ENCODE measurements around the gene ELMO2.

ELMO2 gene

DNA sequence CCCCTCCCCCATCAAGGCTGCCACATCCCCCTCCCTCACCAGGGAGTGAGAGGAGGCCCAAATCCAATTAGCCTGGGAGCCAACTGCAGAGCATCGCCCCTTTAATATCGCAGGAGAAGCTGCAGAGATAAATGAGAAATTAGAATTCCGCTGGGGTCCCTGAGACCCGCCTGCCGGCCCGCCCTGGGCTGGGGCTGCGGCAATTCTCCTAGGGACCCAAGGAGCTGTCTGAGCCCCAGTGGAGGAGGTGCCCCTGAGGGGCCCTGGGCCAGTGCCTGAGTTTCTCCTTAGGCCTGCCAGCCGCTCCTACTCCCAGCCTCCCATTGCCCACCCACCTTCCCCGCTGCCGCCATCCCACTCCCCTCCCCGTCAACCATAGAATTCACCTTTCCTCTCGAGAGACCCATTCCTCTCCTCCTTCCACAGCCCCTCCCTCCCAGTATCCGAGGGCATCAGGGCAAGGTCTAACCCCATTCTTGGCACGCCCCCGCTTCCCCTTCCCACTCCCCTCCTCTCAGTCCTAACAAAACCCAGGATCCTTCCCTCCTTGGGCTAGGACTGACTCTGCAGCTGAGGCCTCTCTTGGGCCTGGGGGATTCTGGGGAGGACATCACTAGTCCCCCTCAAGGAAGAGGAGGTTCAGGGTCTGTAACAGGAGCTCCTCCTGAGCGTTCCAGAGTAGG is 78.1 kb downstream of the ELMO2 start:
- H3K27me3 Mint-ChIP-seq (ENCODE audit: low read depth) = peaks cover 8% of the 10 kb centered on the region
- no peaks in the 10 kb centered on the region for H3K4me1 Mint-ChIP-seq (ENCODE audit: low read depth)
- H3K36me3 Mint-ChIP-seq (ENCODE audit: low read depth) = no peaks in the 10 kb centered on the region
- H3K4me3 Mint-ChIP-seq = no peak overlapping the region
- no peaks in the 10 kb centered on the region for H3K9me3 Mint-ChIP-seq
- H3K27ac Mint-ChIP-seq = no peak overlapping the region

DNA sequence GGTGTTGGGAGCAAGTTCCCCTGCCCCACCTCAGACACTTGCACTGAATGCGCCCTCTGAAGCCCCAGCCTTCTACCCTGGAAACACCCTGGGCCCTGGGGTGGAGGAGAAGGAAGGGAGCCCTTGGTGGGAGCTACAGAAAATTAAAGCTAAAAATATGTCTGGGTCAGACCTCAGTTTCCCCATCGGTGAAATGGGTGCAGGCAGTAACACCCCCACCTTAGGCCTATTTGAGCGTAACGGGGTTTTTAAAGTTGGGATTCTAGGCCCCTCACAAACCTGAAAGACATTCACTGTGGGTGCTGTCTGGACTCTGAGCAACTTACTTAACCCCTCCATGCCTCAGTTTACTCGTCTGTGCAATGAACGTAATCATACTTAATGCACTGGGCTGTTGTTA is 78.9 kb downstream of the ELMO2 start:
- no peak overlapping the region for H3K27ac Mint-ChIP-seq
- H3K27me3 Mint-ChIP-seq (ENCODE audit: low read depth) = peaks cover 8% of the 10 kb centered on the region
- no peak overlapping the region for H3K4me3 Mint-ChIP-seq

DNA sequence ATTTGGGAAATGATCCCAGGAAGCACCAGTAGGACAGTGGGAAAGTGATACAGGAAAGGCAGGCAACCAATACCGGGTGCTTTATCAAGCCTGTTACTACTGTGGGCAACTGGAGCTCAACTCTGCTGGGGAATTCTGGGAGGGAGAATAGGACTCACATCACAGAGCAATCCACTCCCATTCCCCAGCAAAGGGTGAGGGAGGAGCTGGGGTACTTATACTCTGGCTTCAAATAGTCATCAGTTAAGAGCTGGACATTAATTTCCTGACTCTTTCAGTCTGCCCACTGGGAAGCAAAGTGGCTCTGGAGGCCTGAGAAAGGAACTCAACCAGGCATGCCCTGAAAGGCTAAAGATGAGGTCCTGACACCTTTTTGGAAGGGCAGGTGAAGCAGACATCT is 80.6 kb downstream of the ELMO2 start:
- no peak overlapping the region for H3K27ac Mint-ChIP-seq
- no peaks in the 10 kb centered on the region for H3K4me1 Mint-ChIP-seq (ENCODE audit: low read depth)
- peaks cover 18% of the 10 kb centered on the region for H3K27me3 Mint-ChIP-seq (ENCODE audit: low read depth)
- no peaks in the 10 kb centered on the region for H3K9me3 Mint-ChIP-seq
- H3K4me3 Mint-ChIP-seq = no peak overlapping the region
- H3K36me3 Mint-ChIP-seq (ENCODE audit: low read depth) = no peaks in the 10 kb centered on the region

More for the DNA sequence above, 78.9 kb downstream of the ELMO2 start:
- Mint-ChIP-seq H3K4me1 (ENCODE audit: low read depth) (no peaks in the 10 kb centered on the region), H3K36me3 (ENCODE audit: low read depth) (no peaks in the 10 kb centered on the region), H3K9me3 (no peaks in the 10 kb centered on the region)

DNA sequence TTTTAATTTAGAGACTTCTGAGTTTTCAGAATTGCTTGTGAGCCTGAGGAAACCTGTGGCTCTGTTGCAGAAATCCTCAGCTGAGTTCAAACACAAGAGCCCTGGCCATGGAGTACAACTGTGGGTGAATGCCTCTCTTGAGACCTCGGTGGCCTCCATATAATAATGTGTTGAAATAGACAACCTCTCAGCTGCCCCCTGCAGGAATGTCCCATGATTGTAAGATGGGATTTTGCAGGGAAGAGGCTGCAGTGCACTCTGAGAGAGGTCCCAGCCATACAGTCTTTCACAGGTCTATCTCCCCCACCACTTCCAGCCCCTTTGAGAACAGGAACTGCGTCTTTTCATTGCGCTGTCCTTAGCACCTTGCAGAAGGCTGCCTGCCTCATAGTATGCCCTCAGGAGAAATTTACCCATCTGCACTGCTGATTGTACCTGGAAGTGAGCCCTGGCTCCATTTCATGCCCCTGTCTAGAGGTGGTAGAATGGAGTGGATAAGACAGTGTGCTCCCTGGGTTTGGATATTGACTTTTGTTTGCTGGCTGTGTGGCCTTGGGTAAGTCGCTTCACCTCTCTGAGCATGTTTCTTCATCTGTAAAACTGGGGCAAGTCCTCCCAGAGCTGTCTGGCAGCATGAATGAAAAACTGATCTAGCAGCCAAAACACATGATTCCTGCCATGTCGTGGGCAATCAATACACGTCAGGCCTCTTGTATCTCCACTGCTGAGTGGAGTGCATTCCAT is 81.3 kb downstream of the ELMO2 start:
- H3K27me3 Mint-ChIP-seq (ENCODE audit: low read depth) = peaks cover 18% of the 10 kb centered on the region
- no peak overlapping the region for H3K4me3 Mint-ChIP-seq
- H3K9me3 Mint-ChIP-seq = no peaks in the 10 kb centered on the region
- H3K4me1 Mint-ChIP-seq (ENCODE audit: low read depth) = no peaks in the 10 kb centered on the region
- H3K36me3 Mint-ChIP-seq (ENCODE audit: low read depth) = no peaks in the 10 kb centered on the region
- H3K27ac Mint-ChIP-seq = no peak overlapping the region

DNA sequence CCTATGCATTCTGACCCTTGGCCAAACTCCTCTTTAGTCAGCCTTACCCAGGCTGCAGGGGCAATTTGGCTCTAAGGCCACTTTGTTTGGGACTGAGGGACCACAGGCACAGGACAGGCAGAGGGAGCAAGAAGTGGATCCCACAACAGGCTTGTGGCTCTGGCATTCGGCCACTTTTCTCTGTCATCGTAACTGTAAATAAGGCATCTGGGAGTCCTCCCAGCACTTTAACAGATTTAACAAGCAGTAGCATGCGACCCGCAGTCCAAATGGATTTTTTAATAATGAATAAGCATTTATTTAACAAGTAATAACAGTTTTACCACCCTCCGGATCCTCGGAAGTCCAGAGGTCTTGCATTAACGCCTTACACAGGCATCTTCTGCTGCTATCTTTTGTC is 82.0 kb downstream of the ELMO2 start:
- Mint-ChIP-seq H3K27ac (no peak overlapping the region), H3K4me3 (no peak overlapping the region), H3K9me3 (no peaks in the 10 kb centered on the region), H3K4me1 (ENCODE audit: low read depth) (no peaks in the 10 kb centered on the region), H3K36me3 (ENCODE audit: low read depth) (no peaks in the 10 kb centered on the region), H3K27me3 (ENCODE audit: low read depth) (peaks cover 18% of the 10 kb centered on the region)

DNA sequence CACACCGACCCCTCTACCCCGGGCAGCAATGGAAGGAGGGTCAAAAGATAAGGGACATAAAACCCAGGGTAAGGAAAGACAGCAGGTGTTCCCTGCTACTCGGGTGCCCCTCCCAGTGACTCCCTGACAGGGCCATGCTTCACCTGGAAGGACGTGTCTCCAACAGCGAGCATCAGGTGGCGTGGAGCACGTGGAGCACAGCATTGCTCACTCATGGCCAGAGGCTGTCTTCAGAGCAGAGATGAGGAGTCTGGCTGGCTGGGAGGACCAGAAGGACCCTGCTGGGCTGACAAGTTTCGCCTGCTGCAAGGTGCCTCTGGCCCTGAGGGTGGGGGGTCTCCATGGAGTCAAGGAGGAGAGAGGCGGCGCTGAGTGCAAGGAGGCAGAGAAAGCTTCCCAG is 82.9 kb downstream of the ELMO2 start:
- H3K4me3 Mint-ChIP-seq = no peak overlapping the region
- no peaks in the 10 kb centered on the region for H3K9me3 Mint-ChIP-seq
- no peaks in the 10 kb centered on the region for H3K36me3 Mint-ChIP-seq (ENCODE audit: low read depth)
- H3K27me3 Mint-ChIP-seq (ENCODE audit: low read depth) = peaks cover 26% of the 10 kb centered on the region
- no peak overlapping the region for H3K27ac Mint-ChIP-seq
- no peaks in the 10 kb centered on the region for H3K4me1 Mint-ChIP-seq (ENCODE audit: low read depth)

DNA sequence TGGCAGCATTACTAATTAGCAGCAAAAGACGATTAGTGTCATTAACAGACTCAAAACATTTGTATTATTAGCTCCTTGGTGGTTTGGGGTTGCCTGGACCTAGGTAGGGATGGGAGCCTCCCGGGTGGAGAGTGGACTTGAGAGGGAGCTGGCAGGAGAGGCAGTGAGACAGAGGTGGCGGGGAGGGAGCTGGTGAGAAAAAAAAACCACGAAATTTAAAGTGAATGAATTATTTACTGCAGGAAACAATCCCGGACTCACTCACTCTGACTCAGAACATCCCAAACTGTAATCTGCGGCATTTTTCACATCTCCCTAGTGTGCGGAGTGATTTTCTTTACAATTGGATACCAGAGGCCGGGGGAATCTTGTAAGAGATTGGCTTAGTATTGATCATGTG is 83.8 kb downstream of the ELMO2 start:
- H3K4me3 Mint-ChIP-seq = no peak overlapping the region
- no peaks in the 10 kb centered on the region for H3K9me3 Mint-ChIP-seq
- no peaks in the 10 kb centered on the region for H3K36me3 Mint-ChIP-seq (ENCODE audit: low read depth)
- H3K27me3 Mint-ChIP-seq (ENCODE audit: low read depth) = peaks cover 28% of the 10 kb centered on the region
- no peaks in the 10 kb centered on the region for H3K4me1 Mint-ChIP-seq (ENCODE audit: low read depth)
- no peak overlapping the region for H3K27ac Mint-ChIP-seq

DNA sequence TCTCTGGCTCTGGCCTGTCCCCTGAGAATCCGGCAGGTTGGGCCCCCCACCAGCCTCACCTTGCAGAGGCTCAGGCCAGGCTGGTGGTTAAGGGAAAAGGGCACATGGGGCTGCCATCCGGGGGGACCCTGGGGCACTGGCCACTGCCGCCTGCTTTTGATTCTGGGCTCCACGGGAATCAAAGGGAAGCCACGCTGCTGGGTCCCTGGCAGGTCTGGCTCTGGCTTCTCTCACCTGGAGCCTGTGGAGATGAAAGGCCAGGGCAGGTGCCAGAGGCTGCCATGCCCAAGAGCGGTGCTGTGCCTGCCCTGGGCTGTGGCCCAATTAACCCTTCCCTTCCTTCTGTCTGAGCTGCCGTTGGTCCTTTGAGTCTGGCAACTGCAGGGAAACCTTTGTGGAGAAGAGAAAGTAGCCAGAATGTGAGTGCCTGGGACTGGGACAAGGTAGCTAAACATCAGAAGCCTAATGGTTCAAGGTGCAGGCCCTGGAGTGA is 88.7 kb downstream of the ELMO2 start:
- H3K4me3 Mint-ChIP-seq = no peak overlapping the region
- no peak overlapping the region for H3K27ac Mint-ChIP-seq
- no peaks in the 10 kb centered on the region for H3K9me3 Mint-ChIP-seq
- H3K27me3 Mint-ChIP-seq (ENCODE audit: low read depth) = peaks cover 65% of the 10 kb centered on the region
- no peaks in the 10 kb centered on the region for H3K36me3 Mint-ChIP-seq (ENCODE audit: low read depth)
- H3K4me1 Mint-ChIP-seq (ENCODE audit: low read depth) = no peaks in the 10 kb centered on the region

DNA sequence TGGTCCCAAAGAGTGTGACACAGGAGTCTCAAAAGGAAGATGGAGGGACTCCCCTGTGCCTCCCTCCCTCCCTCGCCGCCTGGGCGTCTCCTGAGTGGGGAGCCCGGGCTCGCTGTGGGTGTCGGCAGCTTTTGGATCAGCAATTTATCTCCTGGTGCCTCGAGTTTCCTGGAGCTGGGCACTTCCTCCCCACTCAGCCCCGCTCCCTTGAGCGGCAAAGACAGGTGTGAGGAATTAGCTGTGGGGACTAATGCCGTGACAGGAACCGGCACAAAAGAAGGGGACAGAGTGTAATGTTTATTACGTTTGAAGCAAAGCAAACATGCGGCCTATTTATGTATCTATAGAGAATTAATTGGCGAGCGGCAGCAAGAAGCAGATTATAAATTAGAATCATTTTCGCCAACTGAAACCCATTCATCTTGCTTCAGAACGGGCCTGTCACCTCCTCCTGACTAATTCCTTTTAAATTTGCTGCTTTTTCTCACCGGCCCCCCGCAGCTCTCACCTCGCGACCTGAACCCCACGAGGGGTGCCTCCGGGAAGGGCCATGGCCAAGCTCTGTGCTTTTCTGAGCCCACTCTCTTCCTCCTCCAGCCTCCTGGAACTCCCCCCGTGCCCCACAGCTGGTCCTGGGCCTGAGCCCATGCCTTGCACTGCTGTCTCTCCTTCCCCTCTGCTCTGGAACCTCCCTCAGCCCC is 89.3 kb downstream of the ELMO2 start:
- Mint-ChIP-seq H3K36me3 (ENCODE audit: low read depth) (no peaks in the 10 kb centered on the region), H3K27me3 (ENCODE audit: low read depth) (peaks cover 68% of the 10 kb centered on the region), H3K4me1 (ENCODE audit: low read depth) (no peaks in the 10 kb centered on the region), H3K4me3 (no peak overlapping the region), H3K9me3 (no peaks in the 10 kb centered on the region), H3K27ac (no peak overlapping the region)

Measured in T-helper 1 cell treated with Interleukin-12 subunit alpha and Interleukin-12 subunit beta and Interleukin-4 antibody, amounts not matched to agents 30 μg/mL and 1 μg/mL, for 36 hours (primary cell).